Sigmoid colon (tissue), 7 donors: ENCODE results near the gene AMBP. TPM values are rescaled to one million over a fixed set of nuclear protein-coding genes. Genes with fewer than 3 reads are reported as not detected.

Source experiments
- DNase-seq: peaks from one replicate; pipeline ENCODE4 v3.0.0-alpha.2; 2019
- H3K27ac ChIP-seq, 4 donors: fragments of 200-600 bp; sonication (generic); one replicate each; pipeline ENCODE4 v1.5.1; 2016 to 2019; ENCODE audit warnings: mild to moderate bottlenecking in 1 of 4
- H3K27me3 ChIP-seq, 3 donors: fragments of 200-600 bp; sonication (generic); one replicate each; pipeline ENCODE4 v1.5.1; 2019; ENCODE audit warnings: mild to moderate bottlenecking in 1 of 3
- H3K36me3 ChIP-seq, 4 donors: fragments of 200-600 bp; sonication (generic); one replicate each; pipeline ENCODE4 v1.5.1; 2016 to 2019
- H3K4me1 ChIP-seq, 4 donors: fragments of 200-600 bp; sonication (generic); one replicate each; pipeline ENCODE4 v1.5.1; 2017 to 2019
- H3K4me3 ChIP-seq, 4 donors: fragments of 200-600 bp; sonication (generic); one replicate each; pipeline ENCODE4 v1.5.1; 2017 to 2019; ENCODE audit warnings: mild to moderate bottlenecking in 2 of 4, moderate library complexity in 1 of 4
- H3K9me3 ChIP-seq, 4 donors: fragments of 200-600 bp in 3 of 4; sonication (generic) in 3 of 4; one replicate each; pipeline versions ENCODE4 v1.5.1 to v1.6.1; 2013 to 2019
- EP300 ChIP-seq, 4 donors: sonication (generic); formaldehyde crosslinking; IDR thresholded peaks; one replicate each; pipeline ENCODE4 v1.6.1; 2017; ENCODE audit warnings: antibody characterized with exemption in 4 of 4
- POLR2A ChIP-seq, 2 donors: fragments of 450-650 bp; IDR thresholded peaks; one replicate each; pipeline ENCODE4 v1.6.1; 2016; ENCODE audit warnings: antibody characterized with exemption in 2 of 2, mild to moderate bottlenecking in 2 of 2, moderate library complexity in 2 of 2
- POLR2AphosphoS5 ChIP-seq, 4 donors: sonication (generic); formaldehyde crosslinking; IDR thresholded peaks; one replicate each; pipeline ENCODE4 v1.6.1; 2017; ENCODE audit warnings: antibody characterized with exemption in 4 of 4
- WGBS, 2 donors: extraction: QIAGEN DNeasy Blood & Tissue Kit; methylation state at CpG; one replicate each; pipeline ENCODE4 v1.1.7; 2013; 5-methylcytosine and 5-hydroxymethylcytosine counted together
- intact Hi-C: fragments of 100-400 bp; cut with DNase I; formaldehyde crosslinking; loops from one replicate; pipeline ENCODE4 v1.15.1; 2023
- polyA plus RNA-seq, 3 donors: library from polyadenylated mRNA; stranded (reverse); fragments of 200-250 nt; gene quantifications; one replicate each; pipeline ENCODE4 v1.2.3, GENCODE V29; 2013
- total RNA-seq, 4 donors: library from RNA; depleted of rRNA; stranded (reverse); fragments of >200 nt; gene quantifications; one replicate each; pipeline ENCODE4 v1.1.0, GENCODE V29; 2016
- TF ChIP-seq, protein P1 (sequence below), 4 experiments: fragments of 450-650 bp in 3 of 4; fragments of 200-600 bp in 1 of 4; IDR thresholded peaks; one replicate each; pipeline ENCODE4 v1.5.1; 2016 to 2019; ENCODE audit warnings: antibody characterized with exemption in 4 of 4, mild to moderate bottlenecking in 3 of 4, moderate library complexity in 2 of 4
- donor health status: healthy with polysubstance abuse.
- donor health status: Bipolar disorder and iron deficiency.
- donor health status: healthy.

AMBP gene
- total and polyA plus RNA-seq, 7 donors, result 0.66 TPM; not detected in 6

- WGBS, 2 donors, result 82 to 93% methylated on average over 2 of the region's 2 CpGs
- intact Hi-C loops, result no loop called here
- peak; percentile 42 for DNase-seq
- H3K36me3 ChIP-seq, result peaks cover 0 to 12% (median 0%) of the 10 kb centered on the region in 4 donors
- no peak overlapping the region for H3K27ac ChIP-seq
- peaks cover 0 to 3% (median 0%) of the 10 kb centered on the region in 4 donors for H3K9me3 ChIP-seq
- H3K4me3 ChIP-seq, result no peak overlapping the region
- H3K4me1 ChIP-seq, result no peaks in the 10 kb centered on the region
- TF ChIP-seq EP300 (IDR thresholded peaks at IDR 0.05) (no peak), POLR2AphosphoS5 (IDR thresholded peaks at IDR 0.05) (no peak), POLR2A (IDR thresholded peaks at IDR 0.05) (no peak)
- TF ChIP-seq, protein P1, sequence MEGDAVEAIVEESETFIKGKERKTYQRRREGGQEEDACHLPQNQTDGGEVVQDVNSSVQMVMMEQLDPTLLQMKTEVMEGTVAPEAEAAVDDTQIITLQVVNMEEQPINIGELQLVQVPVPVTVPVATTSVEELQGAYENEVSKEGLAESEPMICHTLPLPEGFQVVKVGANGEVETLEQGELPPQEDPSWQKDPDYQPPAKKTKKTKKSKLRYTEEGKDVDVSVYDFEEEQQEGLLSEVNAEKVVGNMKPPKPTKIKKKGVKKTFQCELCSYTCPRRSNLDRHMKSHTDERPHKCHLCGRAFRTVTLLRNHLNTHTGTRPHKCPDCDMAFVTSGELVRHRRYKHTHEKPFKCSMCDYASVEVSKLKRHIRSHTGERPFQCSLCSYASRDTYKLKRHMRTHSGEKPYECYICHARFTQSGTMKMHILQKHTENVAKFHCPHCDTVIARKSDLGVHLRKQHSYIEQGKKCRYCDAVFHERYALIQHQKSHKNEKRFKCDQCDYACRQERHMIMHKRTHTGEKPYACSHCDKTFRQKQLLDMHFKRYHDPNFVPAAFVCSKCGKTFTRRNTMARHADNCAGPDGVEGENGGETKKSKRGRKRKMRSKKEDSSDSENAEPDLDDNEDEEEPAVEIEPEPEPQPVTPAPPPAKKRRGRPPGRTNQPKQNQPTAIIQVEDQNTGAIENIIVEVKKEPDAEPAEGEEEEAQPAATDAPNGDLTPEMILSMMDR (IDR thresholded peaks at IDR 0.05), result no peak
- no peaks in the 10 kb centered on the region for H3K27me3 ChIP-seq
Observed at GRCh38 chr9:114012126-114012525, 66.0 kb downstream of the AMBP start.

GRCh38 chr9:114011313-114011712 lies 66.8 kb downstream of the AMBP start:
- no peaks in the 10 kb centered on the region for H3K4me1 ChIP-seq
- peaks cover 0 to 4% (median 0%) of the 10 kb centered on the region in 4 donors for H3K36me3 ChIP-seq
- H3K27me3 ChIP-seq, result no peaks in the 10 kb centered on the region
- H3K4me3 ChIP-seq, result no peak overlapping the region
- WGBS, 2 donors, result 91 to 94% methylated on average over 9 of the region's 9 CpGs
- intact Hi-C loops, result no loop called here
- TF ChIP-seq POLR2AphosphoS5 (IDR thresholded peaks at IDR 0.05) (no peak), POLR2A (IDR thresholded peaks at IDR 0.05) (no peak), EP300 (IDR thresholded peaks at IDR 0.05) (no peak)
- TF ChIP-seq, protein P1 (IDR thresholded peaks at IDR 0.05), result no peak
- no peak for DNase-seq
- H3K9me3 ChIP-seq, result peaks cover 0 to 3% (median 0%) of the 10 kb centered on the region in 4 donors
- no peak overlapping the region for H3K27ac ChIP-seq

Other genes with a start within 250 kb of the AMBP start
- gene ZNF618, start 202.0 kb downstream of the AMBP start, total RNA-seq, result 1 to 10 TPM; 2.0 to 8.0 (median 2.6) TPM
- 1 to 10 TPM in 2 of 3 donors, under 1 TPM in 1; 0.92 to 2.3 (median 1.2) TPM for gene ZNF618, start 202.0 kb downstream of the AMBP start, polyA plus RNA-seq
- gene KIF12, start 21.0 kb upstream of the AMBP start, total RNA-seq, result 1 to 10 TPM in 1 of 4 donors, not detected in 3; 1.4 TPM
- 1 to 10 TPM; 2.5 to 6.9 (median 4.8) TPM for gene KIF12, start 21.0 kb upstream of the AMBP start, polyA plus RNA-seq
- 10 to 100 TPM in 1 of 4 donors, 1 to 10 TPM in 3; 2.0 to 13.3 (median 7.1) TPM for gene COL27A1, start 77.2 kb upstream of the AMBP start, total RNA-seq
- gene COL27A1, start 77.2 kb upstream of the AMBP start, polyA plus RNA-seq, result 1 to 10 TPM; 1.4 to 5.5 (median 1.8) TPM
- gene ORM1, start 244.8 kb upstream of the AMBP start, total RNA-seq, result not detected
- gene ORM1, start 244.8 kb upstream of the AMBP start, polyA plus RNA-seq, result 1 to 10 TPM in 2 of 3 donors, not detected in 1; 1.1 to 1.8 TPM